ENCODE results near the gene PRR12.

PRR12 gene

GRCh38 chr19:49672131-49672919 is 81.3 kb downstream of the PRR12 start:
- H3K4me3 ChIP-seq (ENCODE audit: low read depth, low read length) = peak overlapping the region; percentile 22
- DNase-seq (ENCODE audit: low read depth) = peak; percentile 28
- peak; percentile 96 for TF ChIP-seq CTCF (IDR thresholded peaks at IDR 0.05; ENCODE audit: low read depth, low read length, missing control alignments)
- in situ Hi-C loops (cut with HindIII; ENCODE audit: low sequenced_read_pairs) = no loop called here

Data from astrocyte of the cerebellum (primary cell).